Stomach (tissue), 4 donors: Measurements from ENCODE around the gene C12orf54.

Experiments used
- CTCF ChIP-seq, 7 experiments: fragments of 450-650 bp in 4 of 7; fragments of 200-600 bp in 3 of 7; sonication (generic) in 3 of 7; IDR thresholded peaks; one replicate each; pipeline ENCODE4 v1.5.1; 2016 to 2019; ENCODE audit warnings: antibody characterized with exemption in 7 of 7, control low read depth in 2 of 7, mild to moderate bottlenecking in 1 of 7
- EP300 ChIP-seq: sonication (generic); formaldehyde crosslinking; IDR thresholded peaks from one replicate; pipeline ENCODE4 v1.6.1; 2017; ENCODE audit warnings: antibody characterized with exemption
- POLR2A ChIP-seq, 4 donors: fragments of 450-650 bp; IDR thresholded peaks; one replicate each; pipeline ENCODE4 v1.6.1; 2016; ENCODE audit warnings: antibody characterized with exemption in 4 of 4, control low read depth in 2 of 4, mild to moderate bottlenecking in 1 of 4, moderate library complexity in 1 of 4
- POLR2AphosphoS5 ChIP-seq, 3 donors: sonication (generic); formaldehyde crosslinking; IDR thresholded peaks; one replicate each; pipeline ENCODE4 v1.6.1; 2016; ENCODE audit warnings: antibody characterized with exemption in 3 of 3

GRCh38 chr12:48508987-48509386 lies 26.7 kb downstream of the C12orf54 start:
- TF ChIP-seq CTCF (IDR thresholded peaks at IDR 0.05), result no peak
- no peak for TF ChIP-seq POLR2A (IDR thresholded peaks at IDR 0.05)
- no peak for TF ChIP-seq EP300
- no peak for TF ChIP-seq POLR2AphosphoS5 (IDR thresholded peaks at IDR 0.05)
